ENCODE results near the gene SMIM32.

The SMIM32 gene

GRCh38 chr5:136210259-136210658 is 17.3 kb upstream of the SMIM32 start:
- no peak for DNase-seq (ENCODE audit: low read depth, low spot score)
- no peak overlapping the region for H3K4me3 ChIP-seq (ENCODE audit: low read depth, low read length)
- TF ChIP-seq CTCF (IDR thresholded peaks at IDR 0.05; ENCODE audit: insufficient read depth, low read length, missing control alignments), result no peak
- CTCF ChIA-PET, result interaction anchor here (1.2 to 6.5 kb wide), 8 partner anchors 9 to 327 kb away, joined by 3 to 90 read pairs (median 5); no protein-coding TSS in a partner anchor
- POLR2A ChIA-PET, result no interaction called here

- DNase-seq (ENCODE audit: low read depth, low spot score), result no peak
- no peak overlapping the region for H3K4me3 ChIP-seq (ENCODE audit: low read depth, low read length)
- POLR2A ChIA-PET, result no interaction called here
- CTCF ChIA-PET, result interaction anchor here (1.2 to 6.5 kb wide), 7 partner anchors 10 to 326 kb away, joined by 3 to 90 read pairs (median 3); no protein-coding TSS in a partner anchor
- TF ChIP-seq CTCF (IDR thresholded peaks at IDR 0.05; ENCODE audit: insufficient read depth, low read length, missing control alignments), result no peak
Measured at GRCh38 chr5:136209346-136209910, 16.5 kb upstream of the SMIM32 start.

- CTCF ChIA-PET, result interaction anchor here (1.4 to 6.5 kb wide), 4 partner anchors 10 to 319 kb away, joined by 3 to 90 read pairs (median 6); no protein-coding TSS in a partner anchor
- H3K4me3 ChIP-seq (ENCODE audit: low read depth, low read length), result no peak overlapping the region
- no peak for DNase-seq (ENCODE audit: low read depth, low spot score)
- POLR2A ChIA-PET, result no interaction called here
- TF ChIP-seq CTCF (IDR thresholded peaks at IDR 0.05; ENCODE audit: insufficient read depth, low read length, missing control alignments), result no peak
Measured at GRCh38 chr5:136208916-136209315, 16.0 kb upstream of the SMIM32 start.

- TF ChIP-seq CTCF (IDR thresholded peaks at IDR 0.05; ENCODE audit: insufficient read depth, low read length, missing control alignments), result no peak
- CTCF ChIA-PET, result no interaction called here
Measured at GRCh38 chr5:136207631-136208030, 14.7 kb upstream of the SMIM32 start.

GRCh38 chr5:136206361-136206760 is 13.4 kb upstream of the SMIM32 start:
- no peak for DNase-seq (ENCODE audit: low read depth, low spot score)
- no peak overlapping the region for H3K4me3 ChIP-seq (ENCODE audit: low read depth, low read length)
- CTCF ChIA-PET, result no interaction called here
- no peak for TF ChIP-seq CTCF (IDR thresholded peaks at IDR 0.05; ENCODE audit: insufficient read depth, low read length, missing control alignments)
- POLR2A ChIA-PET, result no interaction called here

More at GRCh38 chr5:136207631-136208030, 14.7 kb upstream of the SMIM32 start:
- POLR2A ChIA-PET, result no interaction called here
- DNase-seq (ENCODE audit: low read depth, low spot score), result no peak
- H3K4me3 ChIP-seq (ENCODE audit: low read depth, low read length), result no peak overlapping the region

- no peak overlapping the region for H3K4me3 ChIP-seq (ENCODE audit: low read depth, low read length)
- DNase-seq (ENCODE audit: low read depth, low spot score), result no peak
- ChIA-PET CTCF (no interaction called here), POLR2A (no interaction called here)
- no peak for TF ChIP-seq CTCF (IDR thresholded peaks at IDR 0.05; ENCODE audit: insufficient read depth, low read length, missing control alignments)
Measured at GRCh38 chr5:136205941-136206340, 13.0 kb upstream of the SMIM32 start.
